NB4 (cell line): ENCODE results near the gene GIN1.

Source experiments
- DNase-seq: peaks from one replicate; pipeline ENCODE4 v3.0.0; 2010; ENCODE audit warnings: low read depth
- H3K4me3 ChIP-seq: one replicate; pipeline ENCODE4 v1.5.1; 2011; ENCODE audit warnings: mild to moderate bottlenecking, low read depth, low read length, moderate library complexity
- CTCF ChIP-seq: IDR thresholded peaks from one replicate; pipeline ENCODE4 v1.5.1; 2012; ENCODE audit warnings: low read depth, low read length
- MAX ChIP-seq: IDR thresholded peaks from 2 replicates; pipeline ENCODE4 v1.6.1; 2011; ENCODE audit warnings: low read depth, low read length
- MYC ChIP-seq: IDR thresholded peaks from 2 replicates; pipeline ENCODE4 v1.6.1; 2011; ENCODE audit warnings: low read depth, low read length
- POLR2A ChIP-seq: IDR thresholded peaks from 2 replicates; pipeline ENCODE4 v1.6.1; 2011; ENCODE audit warnings: mild to moderate bottlenecking; ENCODE audit not compliant: insufficient read length; ENCODE audit errors: extremely low read depth

Gene GIN1

GRCh38 chr5:103036601-103037000 is 83.3 kb downstream of the GIN1 start:
- no peak for DNase-seq
- no peak for TF ChIP-seq MYC
- no peak for TF ChIP-seq POLR2A
- no peak for TF ChIP-seq MAX
- no peak for TF ChIP-seq CTCF
- H3K4me3 ChIP-seq: no peak overlapping the region
